BE2C (cell line): ENCODE measurements around the gene TTC9C.
"Not testable (repeated sequence)": the region's sequence is repeated elsewhere in the genome, so short reads cannot be mapped to it uniquely, and the experiment has no call there.

ENCODE experiments used
- DNase-seq: peaks from one replicate; pipeline ENCODE4 v3.0.0-alpha.2; 2020
- H3K27me3 ChIP-seq: fragments of 250-450 bp; sonication (Bioruptor Pico); 2 replicates; pipeline ENCODE4 v1.5.1; 2020; ENCODE audit warnings: mild to moderate bottlenecking
- H3K36me3 ChIP-seq: fragments of 250-450 bp; sonication (Bioruptor Pico); 2 replicates; pipeline ENCODE4 v1.5.1; 2020; ENCODE audit warnings: mild to moderate bottlenecking
- H3K4me1 ChIP-seq: fragments of 250-450 bp; sonication (Bioruptor Pico); 2 replicates; pipeline ENCODE4 v1.5.1; 2020
- H3K4me3 ChIP-seq: 2 replicates; pipeline ENCODE4 v1.5.1; 2011; ENCODE audit warnings: low read depth, low read length
- H3K9me3 ChIP-seq: fragments of 250-450 bp; sonication (Bioruptor Pico); 2 replicates; pipeline ENCODE4 v1.5.1; 2020
- CTCF ChIP-seq: IDR thresholded peaks from 2 replicates; pipeline ENCODE4 v1.5.1; 2012; ENCODE audit warnings: mild to moderate bottlenecking, low read depth, low read length

The TTC9C gene

DNA sequence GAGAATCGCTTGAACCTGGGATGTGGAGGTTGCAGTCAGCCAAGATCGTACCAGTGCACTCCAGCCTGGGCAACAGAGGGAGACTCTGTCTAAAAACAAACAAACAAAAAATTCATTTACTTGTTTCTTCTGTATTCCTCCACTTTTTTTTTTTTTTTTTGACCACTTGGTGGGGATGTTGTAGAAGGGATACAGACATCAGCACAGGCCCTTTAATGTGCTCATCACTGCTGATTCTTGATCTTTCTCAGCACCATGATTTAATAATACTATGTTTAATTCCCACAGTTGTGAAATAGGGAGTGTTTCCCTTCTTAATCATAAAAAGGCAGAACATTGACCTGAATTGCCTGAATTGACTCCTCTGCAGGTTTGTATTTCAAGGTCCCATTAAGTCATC lies 4.5 kb downstream of the TTC9C start:
- Histone ChIP-seq H3K4me1 (no peaks in the 10 kb centered on the region), H3K36me3 (peaks cover 3% of the 10 kb centered on the region; the same call in 1 of the 2 replicates), H3K9me3 (no peaks in the 10 kb centered on the region), H3K27me3 (no peaks in the 10 kb centered on the region), H3K4me3 (no peak overlapping the region)
- TF ChIP-seq CTCF: peak; percentile 28
- DNase-seq: no peak

GRCh38 chr11:62737196-62737595 lies 8.9 kb downstream of the TTC9C start:
- H3K4me3 ChIP-seq: no peak overlapping the region
- no peaks in the 10 kb centered on the region for H3K4me1 ChIP-seq
- no peaks in the 10 kb centered on the region for H3K9me3 ChIP-seq
- no peaks in the 10 kb centered on the region for H3K27me3 ChIP-seq
- H3K36me3 ChIP-seq: peaks cover 9% of the 10 kb centered on the region; the same call in 1 of the 2 replicates
- no peak for TF ChIP-seq CTCF
- DNase-seq: no peak

GRCh38 chr11:62747475-62748160 lies 19.3 kb downstream of the TTC9C start:
- no peaks in the 10 kb centered on the region for H3K4me1 ChIP-seq
- no peaks in the 10 kb centered on the region for H3K27me3 ChIP-seq
- no peaks in the 10 kb centered on the region for H3K9me3 ChIP-seq
- H3K4me3 ChIP-seq: no peak overlapping the region
- no peak for DNase-seq
- no peak for TF ChIP-seq CTCF
- no peaks in the 10 kb centered on the region for H3K36me3 ChIP-seq

DNA sequence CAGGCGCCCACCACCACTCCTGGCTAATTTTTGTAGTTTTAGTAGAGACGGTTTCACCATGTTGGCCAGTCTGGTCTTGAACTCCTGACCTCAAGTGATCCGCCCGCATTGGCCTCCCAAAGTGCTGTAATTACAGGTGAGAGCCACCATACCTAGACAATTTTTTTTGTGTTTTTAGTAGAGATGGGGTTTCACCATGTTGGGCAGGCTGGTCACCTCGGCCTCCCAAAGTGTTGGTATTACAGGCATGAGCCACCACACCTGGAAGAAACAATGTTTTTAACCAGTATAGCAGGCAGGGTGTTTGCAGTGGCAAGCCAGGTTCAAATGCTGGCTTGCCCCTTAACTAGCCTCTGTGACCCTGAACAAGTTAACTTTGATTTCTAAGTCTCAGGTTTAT lies 21.6 kb downstream of the TTC9C start:
- DNase-seq, H3K27me3 ChIP-seq, H3K4me3 ChIP-seq, H3K36me3 ChIP-seq, H3K9me3 ChIP-seq, H3K4me1 ChIP-seq: not testable (repeated sequence)

GRCh38 chr11:62752177-62752785 lies 24.0 kb downstream of the TTC9C start:
- no peaks in the 10 kb centered on the region for H3K36me3 ChIP-seq
- no peak overlapping the region for H3K4me3 ChIP-seq
- no peak for TF ChIP-seq CTCF
- H3K4me1 ChIP-seq: no peaks in the 10 kb centered on the region
- no peaks in the 10 kb centered on the region for H3K9me3 ChIP-seq
- H3K27me3 ChIP-seq: no peaks in the 10 kb centered on the region
- DNase-seq: no peak

DNA sequence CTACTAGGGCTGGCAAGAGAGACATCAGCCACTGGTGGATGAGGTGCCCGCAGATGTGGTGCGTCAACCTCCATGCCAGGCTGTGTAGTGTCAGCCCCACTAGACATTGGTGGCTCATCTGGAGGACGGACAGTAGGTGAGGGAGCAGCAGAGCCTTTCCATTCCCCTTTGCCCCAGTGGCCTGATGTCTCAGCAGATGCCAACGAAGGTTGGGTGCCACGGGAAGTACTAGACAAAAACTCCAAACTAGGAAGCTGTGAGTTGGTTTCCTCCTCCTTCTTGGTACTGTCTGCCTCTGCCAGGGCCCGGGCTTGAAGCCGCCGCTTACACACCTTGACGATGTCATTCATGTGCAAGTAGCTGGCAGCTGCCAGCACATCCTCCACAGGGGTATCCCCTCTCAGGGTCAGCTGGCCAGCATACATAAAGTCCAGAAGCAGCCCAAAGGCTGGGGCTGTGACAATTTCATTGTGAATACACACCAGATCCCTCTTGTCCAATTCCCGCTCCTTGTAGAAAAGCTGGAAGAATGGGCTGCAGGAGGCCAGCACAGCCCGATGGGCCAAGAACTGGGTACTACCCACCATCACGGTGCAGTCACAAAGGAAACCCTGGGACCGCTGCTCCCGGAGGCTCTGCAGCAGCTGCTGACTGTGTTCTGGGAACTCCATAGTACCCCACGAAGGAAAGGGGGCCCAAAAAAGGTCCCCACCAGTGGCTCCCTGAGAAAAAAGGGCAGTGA lies 24.9 kb downstream of the TTC9C start:
- Histone ChIP-seq H3K4me3 (peak overlapping the region; percentile 79), H3K27me3 (no peaks in the 10 kb centered on the region), H3K4me1 (no peaks in the 10 kb centered on the region), H3K36me3 (no peaks in the 10 kb centered on the region), H3K9me3 (no peaks in the 10 kb centered on the region)
- no peak for TF ChIP-seq CTCF
- no peak for DNase-seq
